HepG2 (cell line): ENCODE measurements around the gene JPH4. TPM values are rescaled to one million over a fixed set of nuclear protein-coding genes. Genes with fewer than 3 reads are reported as not detected.

ENCODE experiments used
- ATF2 ChIP-seq: sonication (generic); formaldehyde crosslinking; IDR thresholded peaks from 2 replicates; pipeline ENCODE4 v1.4.0; 2020; ENCODE audit warnings: missing genetic modification reagents
- BCL6 ChIP-seq: IDR thresholded peaks from 2 replicates; pipeline ENCODE4 v1.6.1; 2016; ENCODE audit warnings: missing genetic modification reagents, missing compliant biosample characterization
- FOXO1 ChIP-seq: sonication (generic); formaldehyde crosslinking; IDR thresholded peaks from 2 replicates; pipeline ENCODE4 v1.4.0; 2020; ENCODE audit warnings: missing genetic modification reagents
- ISL2 ChIP-seq: sonication (generic); formaldehyde crosslinking; IDR thresholded peaks from 2 replicates; pipeline ENCODE4 v1.5.0; 2020; ENCODE audit warnings: missing genetic modification reagents
- PAXIP1 ChIP-seq: sonication (generic); formaldehyde crosslinking; conservative IDR thresholded peaks from 2 replicates; pipeline ENCODE4 v1.4.0; 2020; ENCODE audit warnings: mild to moderate bottlenecking, missing genetic modification reagents, moderate library complexity
- ZKSCAN8 ChIP-seq: IDR thresholded peaks from 2 replicates; pipeline ENCODE4 v1.6.1; 2016; ENCODE audit warnings: borderline replicate concordance, missing genetic modification reagents, missing compliant biosample characterization
- ZMYM2 ChIP-seq: sonication (generic); formaldehyde crosslinking; IDR thresholded peaks from 2 replicates; pipeline ENCODE4 v1.8.0; 2022; ENCODE audit warnings: mild to moderate bottlenecking, missing genetic modification reagents
- ZNF335 ChIP-seq: sonication (generic); formaldehyde crosslinking; IDR thresholded peaks from 2 replicates; pipeline ENCODE4 v1.4.0; 2020; ENCODE audit warnings: missing genetic modification reagents
- ZNF564 ChIP-seq: sonication (generic); formaldehyde crosslinking; IDR thresholded peaks from 2 replicates; pipeline ENCODE4 v1.8.1; 2023; ENCODE audit warnings: mild to moderate bottlenecking, missing genetic modification reagents
- ZNF574 ChIP-seq: sonication (generic); formaldehyde crosslinking; IDR thresholded peaks from 2 replicates; pipeline ENCODE4 v1.4.0; 2020; ENCODE audit warnings: missing genetic modification reagents
- ZNF687 ChIP-seq: sonication (generic); formaldehyde crosslinking; IDR thresholded peaks from 2 replicates; pipeline ENCODE4 v1.5.1; 2020; ENCODE audit warnings: mild to moderate bottlenecking, missing genetic modification reagents, moderate library complexity
- ZNF710 ChIP-seq: sonication (generic); formaldehyde crosslinking; IDR thresholded peaks from 2 replicates; pipeline ENCODE4 v1.5.0; 2020; ENCODE audit warnings: mild to moderate bottlenecking, missing genetic modification reagents, borderline replicate concordance
- ZNF784 ChIP-seq: sonication (generic); formaldehyde crosslinking; IDR thresholded peaks from 2 replicates; pipeline ENCODE4 v1.5.1; 2020; ENCODE audit warnings: missing genetic modification reagents, mild to moderate bottlenecking, borderline replicate concordance
- polyA plus RNA-seq, 8 experiments: library from polyadenylated mRNA; depleted of rRNA in 3 of 8; stranded (reverse) in 7 of 8; unstranded in 1 of 8; fragments of >200 nt; fragmentation: Illumina TruSeq in 4 of 8; extraction: Trizol in 4 of 8; gene quantifications; 2 replicates each; pipeline versions ENCODE4 v1.2.1 to v1.2.3, GENCODE V29; 2011 to 2016; ENCODE audit warnings: low read depth in 4 of 8, missing spikeins in 1 of 8, mixed read lengths in 1 of 8; ENCODE audit not compliant: insufficient read depth in 1 of 8
- total RNA-seq, 5 experiments: library from RNA; depleted of rRNA; stranded (reverse); fragments of >200 nt; fragmentation: Illumina TruSeq; extraction: Trizol; gene quantifications; 2 replicates each; pipeline ENCODE4 v1.2.3, GENCODE V29; 2016; ENCODE audit warnings: low read depth in 1 of 5

JPH4 gene
- total and polyA plus RNA-seq, 2 of the 13 experiments (the other 11 are each of a cell fraction or from before 2014, with no cell fraction given): 0.08 to 0.22 TPM

- peak; percentile 28; the same call in 1 of the 2 replicates for TF ChIP-seq ZNF574
- TF ChIP-seq ZNF784 (CRISPR knock-in tag): peak; percentile 89
- TF ChIP-seq ZNF335 (CRISPR knock-in tag): peak; percentile 65; the same call in 1 of the 2 replicates
- peak; percentile 47; the same call in 1 of the 2 replicates for TF ChIP-seq ZNF564 (CRISPR knock-in tag)
- peak; percentile 80 for TF ChIP-seq PAXIP1
- TF ChIP-seq BCL6: peak; percentile 71
- peak; percentile 69; the same call in 1 of the 2 replicates for TF ChIP-seq ZMYM2 (CRISPR knock-in tag)
- peak; percentile 81 for TF ChIP-seq ISL2 (CRISPR knock-in tag)
- peak; percentile 81 for TF ChIP-seq ZNF710 (CRISPR knock-in tag)
- peak; percentile 80 for TF ChIP-seq ATF2 (CRISPR knock-in tag)
- peak; percentile 71 for TF ChIP-seq ZKSCAN8 (CRISPR knock-in tag)
- TF ChIP-seq ZNF687 (CRISPR knock-in tag): peak; percentile 80
- TF ChIP-seq FOXO1 (CRISPR knock-in tag): peak; percentile 69
Observed at GRCh38 chr14:23609411-23610089, 31.0 kb upstream of the JPH4 start (continued).
